DOHH2 (cell line): Measurements from ENCODE around the gene NES.
"Not testable (repeated sequence)": the region's sequence is repeated elsewhere in the genome, so short reads cannot be mapped to it uniquely, and the experiment has no call there.

Source experiments
- H3F3A ChIP-seq: fragments of 200-600 bp; sonication (generic), shearing (Covaris generic); 2 replicates; pipeline ENCODE4 v1.6.0; 2016; ENCODE audit warnings: antibody characterized with exemption, mild to moderate bottlenecking; ENCODE audit not compliant: control insufficient read depth, insufficient read depth
- H3K27ac ChIP-seq: fragments of 200-600 bp; sonication (generic); 2 replicates; pipeline ENCODE4 v1.5.1; 2014; ENCODE audit warnings: low read depth, mild to moderate bottlenecking, low read length, moderate library complexity
- H3K27me3 ChIP-seq: fragments of 200-600 bp; sonication (generic); 2 replicates; pipeline ENCODE4 v1.6.1; 2014; ENCODE audit warnings: mild to moderate bottlenecking, low read length, mixed read lengths; ENCODE audit not compliant: control insufficient read depth
- H3K36me3 ChIP-seq: fragments of 200-600 bp; sonication (generic); 2 replicates; pipeline ENCODE4 v1.6.1; 2014; ENCODE audit warnings: mild to moderate bottlenecking, low read length, moderate library complexity, mixed read lengths; ENCODE audit not compliant: control insufficient read depth
- H3K4me1 ChIP-seq: fragments of 200-600 bp; sonication (generic); 2 replicates; pipeline ENCODE4 v1.6.1; 2014; ENCODE audit warnings: mild to moderate bottlenecking, low read length, mixed read lengths; ENCODE audit not compliant: control insufficient read depth
- H3K4me2 ChIP-seq: fragments of 200-600 bp; sonication (generic); 2 replicates; pipeline ENCODE4 v1.6.0; 2014; ENCODE audit warnings: mild to moderate bottlenecking, low read length, moderate library complexity
- H3K4me3 ChIP-seq: fragments of 200-600 bp; sonication (generic); 2 replicates; pipeline ENCODE4 v1.5.1; 2014; ENCODE audit warnings: mild to moderate bottlenecking, low read length, mixed read lengths
- H3K79me2 ChIP-seq: fragments of 200-600 bp; sonication (generic); 2 replicates; pipeline ENCODE4 v1.6.1; 2014; ENCODE audit warnings: mild to moderate bottlenecking, low read length, mixed read lengths; ENCODE audit not compliant: control insufficient read depth
- H3K9me2 ChIP-seq: fragments of 200-600 bp; sonication (generic); replicated peaks from 2 replicates; pipeline ENCODE4 v1.6.1; 2014; ENCODE audit warnings: mild to moderate bottlenecking, low read length, mixed read lengths; ENCODE audit not compliant: control insufficient read depth
- H3K9me3 ChIP-seq: fragments of 200-600 bp; sonication (generic); 2 replicates; pipeline ENCODE4 v1.6.1; 2014; ENCODE audit warnings: antibody characterized with exemption, low read length, mixed read lengths; ENCODE audit not compliant: control insufficient read depth, insufficient read depth
- H4K20me1 ChIP-seq: fragments of 200-600 bp; sonication (generic); 2 replicates; pipeline ENCODE4 v1.6.0; 2014; ENCODE audit warnings: low read depth, mild to moderate bottlenecking, antibody characterized with exemption, low read length, moderate library complexity; ENCODE audit not compliant: control insufficient read depth, insufficient read depth
- CTCF ChIP-seq: fragments of 200-600 bp; sonication (generic); IDR thresholded peaks from one replicate; pipeline ENCODE4 v1.5.1; 2014; ENCODE audit warnings: antibody characterized with exemption, mild to moderate bottlenecking, low read depth, low read length; ENCODE audit not compliant: poor library complexity, severe bottlenecking
- EZH2phosphoT487 ChIP-seq: fragments of 200-600 bp; sonication (generic); IDR thresholded peaks from 2 replicates; pipeline ENCODE4 v1.6.1; 2017; ENCODE audit warnings: borderline replicate concordance, mild to moderate bottlenecking, antibody characterized with exemption, low read length, moderate library complexity, mixed read lengths

Gene NES

GRCh38 chr1:156639601-156640101, 37.6 kb downstream of the NES start:
- H3K79me2 ChIP-seq, result no peaks in the 10 kb centered on the region
- H3K4me1 ChIP-seq, result peaks cover 8% of the 10 kb centered on the region
- no peaks in the 10 kb centered on the region for H3F3A ChIP-seq
- H3K4me2 ChIP-seq, result no peak overlapping the region
- no peak overlapping the region for H3K4me3 ChIP-seq
- no peaks in the 10 kb centered on the region for H3K9me2 ChIP-seq
- no peaks in the 10 kb centered on the region for H3K9me3 ChIP-seq
- no peak overlapping the region for H3K27ac ChIP-seq
- H4K20me1 ChIP-seq, result no peaks in the 10 kb centered on the region
- no peak for TF ChIP-seq EZH2phosphoT487
- no peak for TF ChIP-seq CTCF
- H3K27me3 ChIP-seq, result peaks cover 75% of the 10 kb centered on the region
- H3K36me3 ChIP-seq, result no peaks in the 10 kb centered on the region

- H3K79me2 ChIP-seq, result no peaks in the 10 kb centered on the region
- peaks cover 68% of the 10 kb centered on the region for H3K27me3 ChIP-seq
- H3K9me2 ChIP-seq, result no peaks in the 10 kb centered on the region
- H3K27ac ChIP-seq, result no peak overlapping the region
- no peaks in the 10 kb centered on the region for H3K36me3 ChIP-seq
- no peaks in the 10 kb centered on the region for H3F3A ChIP-seq
- H3K9me3 ChIP-seq, result no peaks in the 10 kb centered on the region
- H3K4me2 ChIP-seq, result no peak overlapping the region
- no peaks in the 10 kb centered on the region for H4K20me1 ChIP-seq
- TF ChIP-seq EZH2phosphoT487 (no peak), CTCF (no peak)
- H3K4me1 ChIP-seq, result peaks cover 1% of the 10 kb centered on the region
- no peak overlapping the region for H3K4me3 ChIP-seq
Observed at GRCh38 chr1:156638189-156638985, 38.8 kb downstream of the NES start.

- no peak for TF ChIP-seq CTCF
- no peak for TF ChIP-seq EZH2phosphoT487
- no peaks in the 10 kb centered on the region for H3K79me2 ChIP-seq
Observed at GRCh38 chr1:156632355-156632754, 44.9 kb downstream of the NES start.

GRCh38 chr1:156631152-156631551, 46.1 kb downstream of the NES start:
- H3F3A ChIP-seq, result peaks cover 14% of the 10 kb centered on the region
- H3K9me2 ChIP-seq, H3K27ac ChIP-seq, H3K9me3 ChIP-seq, H3K4me3 ChIP-seq, H3K4me2 ChIP-seq, H3K79me2 ChIP-seq, H4K20me1 ChIP-seq, H3K36me3 ChIP-seq: not testable (repeated sequence)
- H3K4me1 ChIP-seq, result peaks cover 42% of the 10 kb centered on the region
- H3K27me3 ChIP-seq, result peaks cover 16% of the 10 kb centered on the region

More at GRCh38 chr1:156632355-156632754, 44.9 kb downstream of the NES start:
- Histone ChIP-seq H3K36me3 (no peaks in the 10 kb centered on the region), H3K4me3 (no peak overlapping the region), H3K9me2 (no peaks in the 10 kb centered on the region), H3K27ac (no peak overlapping the region), H3K4me1 (peaks cover 30% of the 10 kb centered on the region), H4K20me1 (no peaks in the 10 kb centered on the region), H3K27me3 (peaks cover 20% of the 10 kb centered on the region), H3F3A (peaks cover 6% of the 10 kb centered on the region; the same call in 1 of the 2 replicates), H3K9me3 (no peaks in the 10 kb centered on the region), H3K4me2 (no peak overlapping the region)
